ENCODE results near the gene SCG5. TPM values are rescaled to one million over a fixed set of nuclear protein-coding genes. Genes with fewer than 3 reads are reported as not detected.

Gene SCG5
- total and polyA plus RNA-seq, 2 donors (not counting 3 experiments of a cell fraction or from before 2014, with no cell fraction given) = 3.3 to 3.9 TPM

DNA sequence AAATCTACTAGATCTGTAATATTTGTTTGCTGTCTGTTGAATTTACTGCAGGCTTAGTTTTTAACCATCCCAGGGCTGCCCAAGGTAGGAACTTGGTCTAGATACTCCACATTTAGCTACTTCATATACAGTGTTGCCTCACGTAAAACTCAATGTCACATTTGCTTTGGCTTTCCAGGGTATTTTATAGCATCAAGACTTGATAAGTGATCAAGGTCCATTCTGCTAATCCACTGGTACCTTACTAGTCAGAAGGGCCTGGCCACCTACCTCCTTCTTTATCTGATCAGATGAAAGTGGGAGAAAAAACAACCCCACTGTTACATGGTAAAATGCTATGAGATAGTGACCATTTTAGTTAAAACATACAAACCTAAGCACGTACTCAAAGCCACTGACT lies 50.8 kb downstream of the SCG5 start:
- no TSS peak for BruUV-seq (replicated peaks)
- Histone ChIP-seq H3K36me3 (ENCODE audit: control insufficient read depth in 2 of 2, extremely low read depth in 1 of 2, insufficient read depth in 2 of 2, low read length in 2 of 2) (no peaks in the 10 kb centered on the region), H3K4me2 (ENCODE audit: insufficient read depth, low read length) (no peak overlapping the region), H3K9me3 (replicated peaks; ENCODE audit: control insufficient read depth, insufficient read depth, low read length) (no peaks in the 10 kb centered on the region), H3K27ac (ENCODE audit: insufficient read depth, low read depth, low read length) (no peak overlapping the region), H3K9ac (replicated peaks; ENCODE audit: extremely low read depth, insufficient read depth, low read length) (no peak overlapping the region), H3K4me3 (replicated peaks in 1 of 3; ENCODE audit: insufficient read depth in 1 of 3, low read depth in 1 of 3, low read length in 3 of 3) (no peak overlapping the region), H3K79me2 (ENCODE audit: control insufficient read depth, insufficient read depth, low read length) (no peaks in the 10 kb centered on the region), H4K20me1 (replicated peaks; ENCODE audit: control insufficient read depth, extremely low read depth, insufficient read depth, low read length) (no peaks in the 10 kb centered on the region), H3K9me1 (replicated peaks; ENCODE audit: control insufficient read depth, extremely low read depth, insufficient read depth, low read length) (no peaks in the 10 kb centered on the region), H3K4me1 (ENCODE audit: control insufficient read depth, extremely low read depth, insufficient read depth, low read length) (no peaks in the 10 kb centered on the region), H2AFZ (ENCODE audit: low read depth, low read length) (no peak overlapping the region), H3K27me3 (ENCODE audit: control insufficient read depth in 2 of 2, insufficient read depth in 2 of 2, low read length in 2 of 2) (peaks cover 0 to 1% of the 10 kb centered on the region in 2 experiments)
- dilution Hi-C loops (cut with MboI; ENCODE audit: extremely low pct_ligation_motif_present, low sequenced_read_pairs) = loop anchor here (25.0 kb wide), 1 partner anchor 295 kb away; no protein-coding TSS in a partner anchor
- FAIRE-seq (no peak), DNase-seq (ENCODE audit: low read depth, low spot score) (no peak)
- intact Hi-C loops (cut with micrococcal nuclease) = no loop called here
- TF ChIP-seq, protein P1, sequence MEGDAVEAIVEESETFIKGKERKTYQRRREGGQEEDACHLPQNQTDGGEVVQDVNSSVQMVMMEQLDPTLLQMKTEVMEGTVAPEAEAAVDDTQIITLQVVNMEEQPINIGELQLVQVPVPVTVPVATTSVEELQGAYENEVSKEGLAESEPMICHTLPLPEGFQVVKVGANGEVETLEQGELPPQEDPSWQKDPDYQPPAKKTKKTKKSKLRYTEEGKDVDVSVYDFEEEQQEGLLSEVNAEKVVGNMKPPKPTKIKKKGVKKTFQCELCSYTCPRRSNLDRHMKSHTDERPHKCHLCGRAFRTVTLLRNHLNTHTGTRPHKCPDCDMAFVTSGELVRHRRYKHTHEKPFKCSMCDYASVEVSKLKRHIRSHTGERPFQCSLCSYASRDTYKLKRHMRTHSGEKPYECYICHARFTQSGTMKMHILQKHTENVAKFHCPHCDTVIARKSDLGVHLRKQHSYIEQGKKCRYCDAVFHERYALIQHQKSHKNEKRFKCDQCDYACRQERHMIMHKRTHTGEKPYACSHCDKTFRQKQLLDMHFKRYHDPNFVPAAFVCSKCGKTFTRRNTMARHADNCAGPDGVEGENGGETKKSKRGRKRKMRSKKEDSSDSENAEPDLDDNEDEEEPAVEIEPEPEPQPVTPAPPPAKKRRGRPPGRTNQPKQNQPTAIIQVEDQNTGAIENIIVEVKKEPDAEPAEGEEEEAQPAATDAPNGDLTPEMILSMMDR (IDR thresholded peaks at IDR 0.05; ENCODE audit: extremely low read depth in 1 of 2, insufficient read depth in 1 of 2, low read depth in 1 of 2, low read length in 2 of 2) = no peak
- TF ChIP-seq JUN (IDR thresholded peaks at IDR 0.05; ENCODE audit: borderline replicate concordance, insufficient read depth, insufficient read length, low read depth) (no peak), POLR2AphosphoS5 (IDR thresholded peaks at IDR 0.05; ENCODE audit: insufficient read depth, low read depth, low read length) (no peak), MYC (IDR thresholded peaks at IDR 0.05; ENCODE audit: low read depth, low read length) (no peak), FOS (IDR thresholded peaks at IDR 0.05; ENCODE audit: borderline replicate concordance, insufficient read depth, low read length) (no peak)
- ChIA-PET CTCF (interaction anchor here (0.5 to 1.4 kb wide), 2 partner anchors 11 to 20 kb away, joined by 3 to 4 read pairs; no protein-coding TSS in a partner anchor), POLR2A (no interaction called here)
